Measurements from ENCODE around the gene PLD2. TPM values are rescaled to one million over a fixed set of nuclear protein-coding genes. Genes with fewer than 3 reads are reported as not detected.
"Not testable (repeated sequence)": the region's sequence is repeated elsewhere in the genome, so short reads cannot be mapped to it uniquely, and the experiment has no call there.

The PLD2 gene
- total and polyA plus RNA-seq, 7 donors = 2.4 to 7.5 (median 3.8) TPM

DNA sequence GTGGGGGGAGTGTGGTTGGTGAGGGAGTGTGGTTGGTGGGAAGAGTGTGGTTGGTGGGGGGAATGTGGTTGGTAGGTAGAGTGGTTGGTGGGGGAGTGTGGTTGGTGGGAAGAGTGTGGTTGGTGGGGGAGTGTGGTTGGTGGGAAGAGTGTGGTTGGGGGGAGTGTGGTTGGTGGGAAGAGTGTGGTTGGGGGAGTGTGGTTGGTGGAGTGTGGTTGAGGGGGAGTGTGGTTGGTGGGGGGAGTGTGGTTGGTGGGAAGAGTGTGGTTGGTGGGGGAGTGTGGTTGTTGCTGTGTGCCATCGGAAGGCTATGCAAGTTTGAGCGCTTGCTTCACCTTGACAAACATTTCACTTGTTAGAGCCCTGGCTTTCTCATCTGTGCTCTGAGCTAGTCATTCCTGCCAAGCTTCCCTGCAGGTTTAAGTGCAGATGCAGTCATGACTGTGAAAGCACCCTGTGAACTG, 46.3 kb downstream of the PLD2 start:
- Histone ChIP-seq H3K27ac (no peak overlapping the region), H3K27me3 (ENCODE audit: insufficient read depth in 3 of 3, low read length in 2 of 3) (no peaks in the 10 kb centered on the region), H3K36me3 (ENCODE audit: insufficient read depth in 1 of 2, low read depth in 1 of 2) (no peaks in the 10 kb centered on the region), H3K4me1 (peaks cover 12% of the 10 kb centered on the region), H3K9me3 (no peaks in the 10 kb centered on the region), H3K4me3 (no peak overlapping the region)
- 94 to 97% (median 96%) methylated on average over 2 of the region's 2 CpGs for WGBS, 3 donors
- TF ChIP-seq, protein P1, sequence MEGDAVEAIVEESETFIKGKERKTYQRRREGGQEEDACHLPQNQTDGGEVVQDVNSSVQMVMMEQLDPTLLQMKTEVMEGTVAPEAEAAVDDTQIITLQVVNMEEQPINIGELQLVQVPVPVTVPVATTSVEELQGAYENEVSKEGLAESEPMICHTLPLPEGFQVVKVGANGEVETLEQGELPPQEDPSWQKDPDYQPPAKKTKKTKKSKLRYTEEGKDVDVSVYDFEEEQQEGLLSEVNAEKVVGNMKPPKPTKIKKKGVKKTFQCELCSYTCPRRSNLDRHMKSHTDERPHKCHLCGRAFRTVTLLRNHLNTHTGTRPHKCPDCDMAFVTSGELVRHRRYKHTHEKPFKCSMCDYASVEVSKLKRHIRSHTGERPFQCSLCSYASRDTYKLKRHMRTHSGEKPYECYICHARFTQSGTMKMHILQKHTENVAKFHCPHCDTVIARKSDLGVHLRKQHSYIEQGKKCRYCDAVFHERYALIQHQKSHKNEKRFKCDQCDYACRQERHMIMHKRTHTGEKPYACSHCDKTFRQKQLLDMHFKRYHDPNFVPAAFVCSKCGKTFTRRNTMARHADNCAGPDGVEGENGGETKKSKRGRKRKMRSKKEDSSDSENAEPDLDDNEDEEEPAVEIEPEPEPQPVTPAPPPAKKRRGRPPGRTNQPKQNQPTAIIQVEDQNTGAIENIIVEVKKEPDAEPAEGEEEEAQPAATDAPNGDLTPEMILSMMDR (IDR thresholded peaks at IDR 0.05) = no peak
- intact Hi-C loops (cut with DNase I) = no loop called here
- no peak for ATAC-seq
- no peak for DNase-seq

DNA sequence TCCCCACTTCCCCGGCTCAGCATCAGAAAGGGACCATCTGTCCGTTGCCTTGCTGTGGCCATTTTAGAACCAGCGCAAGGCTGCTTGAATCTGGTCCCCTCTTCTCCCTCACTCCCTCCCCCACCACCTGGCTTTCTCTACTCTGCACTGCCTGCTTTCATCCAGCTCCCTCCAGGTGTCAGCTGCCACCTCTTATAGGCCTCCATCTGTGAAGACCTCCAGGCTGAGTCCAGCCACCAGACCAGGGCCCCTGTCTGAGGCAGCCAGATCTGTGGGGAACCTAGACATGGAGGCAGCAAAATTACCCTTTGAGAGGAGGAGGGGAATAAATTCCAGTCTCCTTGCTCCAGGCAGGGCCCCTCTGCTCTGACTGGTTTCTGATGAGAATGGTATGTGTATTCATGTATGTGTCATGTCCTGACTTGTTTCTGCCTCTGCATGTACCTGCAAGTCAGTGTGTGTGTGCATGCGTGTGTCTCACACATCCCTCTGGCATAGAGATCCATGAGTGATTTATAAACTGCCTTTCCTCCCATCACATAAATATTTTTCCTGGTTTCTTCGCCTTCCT, 47.2 kb downstream of the PLD2 start:
- DNase-seq (no peak), ATAC-seq (no peak)
- Histone ChIP-seq H3K4me3 (no peak overlapping the region), H3K4me1 (peaks cover 20% of the 10 kb centered on the region), H3K27me3 (ENCODE audit: insufficient read depth in 3 of 3, low read length in 2 of 3) (no peaks in the 10 kb centered on the region), H3K36me3 (ENCODE audit: insufficient read depth in 1 of 2, low read depth in 1 of 2) (no peaks in the 10 kb centered on the region), H3K9me3 (no peaks in the 10 kb centered on the region), H3K27ac (no peak overlapping the region)
- TF ChIP-seq, protein P1 (IDR thresholded peaks at IDR 0.05) = no peak
- intact Hi-C loops (cut with DNase I) = no loop called here
- WGBS, 3 donors = 89 to 96% (median 94%) methylated on average over 5 of the region's 5 CpGs

DNA sequence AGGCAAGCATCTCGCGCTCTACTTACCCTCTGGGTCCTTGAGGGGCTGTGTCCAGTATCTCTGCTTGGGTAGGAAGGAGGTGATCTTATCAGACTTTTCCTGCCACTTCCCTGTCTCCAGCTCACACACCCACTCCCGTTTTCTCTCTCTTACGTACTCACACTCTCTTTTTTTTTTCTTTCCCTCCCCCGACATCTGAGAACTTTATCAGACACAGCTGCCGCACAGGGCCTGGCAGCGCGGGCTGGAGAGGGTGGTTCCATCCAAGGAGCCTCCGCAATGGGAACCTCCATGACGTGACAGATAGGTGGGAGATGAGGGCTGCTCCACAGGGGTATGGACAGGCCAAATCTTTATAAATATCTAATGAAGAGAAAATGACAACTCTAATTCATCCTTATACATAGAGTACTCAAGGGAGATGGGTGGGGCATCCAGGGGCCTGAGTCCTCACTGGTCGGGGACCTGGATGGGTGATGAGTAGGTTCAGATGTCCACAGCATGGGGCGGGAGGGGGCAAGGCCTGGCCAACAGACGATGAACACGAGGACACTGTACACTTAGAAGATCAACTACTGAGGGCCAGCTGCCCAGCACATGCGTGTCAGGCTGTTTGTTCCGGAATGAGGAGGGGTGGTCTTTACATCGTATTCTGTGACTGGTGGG, 49.5 kb downstream of the PLD2 start:
- H3K9me3 ChIP-seq = no peaks in the 10 kb centered on the region
- TF ChIP-seq, protein P1 (IDR thresholded peaks at IDR 0.05) = no peak
- no peaks in the 10 kb centered on the region for H3K36me3 ChIP-seq (ENCODE audit: insufficient read depth in 1 of 2, low read depth in 1 of 2)
- 54 to 70% (median 63%) methylated on average over 17 of the region's 17 CpGs for WGBS, 3 donors
- H3K4me1 ChIP-seq = peaks cover 12% of the 10 kb centered on the region
- H3K4me3 ChIP-seq = no peak overlapping the region
- DNase-seq (no peak), ATAC-seq (peak in 1 of 4 donors; percentile 21)
- intact Hi-C loops (cut with DNase I) = no loop called here
- H3K27me3 ChIP-seq (ENCODE audit: insufficient read depth in 3 of 3, low read length in 2 of 3) = no peaks in the 10 kb centered on the region
- H3K27ac ChIP-seq = no peak overlapping the region

DNA sequence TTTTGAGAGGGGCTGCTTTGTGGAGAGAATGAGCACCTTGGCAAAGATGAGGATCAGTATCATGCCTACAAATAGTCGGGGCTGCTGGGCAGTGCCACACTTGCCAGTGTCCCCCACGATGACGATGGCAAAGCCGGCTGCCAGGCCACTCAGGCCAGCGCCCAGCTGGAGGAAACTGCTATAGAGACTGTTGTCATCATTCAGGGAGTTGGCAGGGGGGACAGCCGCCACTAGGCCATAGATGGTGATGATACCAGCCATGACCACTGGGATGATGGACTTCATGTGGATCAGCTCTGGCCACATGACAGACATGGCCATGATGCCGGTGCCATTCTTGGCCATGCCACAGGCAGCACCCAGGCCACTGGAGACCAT, 50.0 kb downstream of the PLD2 start:
- TF ChIP-seq, protein P1 (IDR thresholded peaks at IDR 0.05) = no peak
- Histone ChIP-seq H3K4me3 (no peak overlapping the region), H3K36me3 (ENCODE audit: insufficient read depth in 1 of 2, low read depth in 1 of 2) (no peaks in the 10 kb centered on the region), H3K27me3 (ENCODE audit: insufficient read depth in 3 of 3, low read length in 2 of 3) (no peaks in the 10 kb centered on the region), H3K27ac (no peak overlapping the region), H3K9me3 (no peaks in the 10 kb centered on the region), H3K4me1 (peaks cover 12% of the 10 kb centered on the region)
- intact Hi-C loops (cut with DNase I) = no loop called here
- DNase-seq = no peak
- WGBS, 3 donors = 42 to 63% (median 49%) methylated on average over 7 of the region's 7 CpGs
- ATAC-seq = peak in 3 of 4 donors; percentile 17 to 52 (median 37)

DNA sequence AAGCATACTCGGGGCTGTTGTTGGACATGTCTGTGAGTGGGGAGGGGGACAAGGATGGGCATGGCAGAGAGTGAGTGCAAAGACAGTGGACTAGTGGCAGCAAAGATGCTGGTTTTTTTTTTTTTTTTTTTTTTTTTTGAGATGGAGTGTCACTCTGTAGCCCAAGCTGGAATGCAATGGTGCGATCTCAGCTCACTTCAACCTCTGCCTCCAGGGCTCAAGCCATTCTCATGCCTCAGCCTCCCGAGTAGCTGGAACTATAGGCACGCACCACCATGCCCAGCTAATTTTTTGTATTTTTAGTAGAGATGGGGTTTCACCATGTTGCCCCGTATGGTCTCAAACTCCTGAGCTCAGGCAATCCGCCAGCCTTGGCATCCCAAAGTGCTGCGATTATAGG, 50.4 kb downstream of the PLD2 start:
- WGBS, 3 donors = 83 to 84% (median 84%) methylated on average over 7 of the region's 7 CpGs
- H3K27me3 ChIP-seq (ENCODE audit: insufficient read depth in 3 of 3, low read length in 2 of 3); H3K36me3 ChIP-seq (ENCODE audit: insufficient read depth in 1 of 2, low read depth in 1 of 2); H3K9me3 ChIP-seq; ATAC-seq; DNase-seq; intact Hi-C loops (cut with DNase I); H3K4me3 ChIP-seq: not testable (repeated sequence)
- peak overlapping the region; percentile 43 for H3K27ac ChIP-seq
- H3K4me1 ChIP-seq = peaks cover 12% of the 10 kb centered on the region
